ENCODE measurements around the gene DPF3. TPM values are rescaled to one million over a fixed set of nuclear protein-coding genes. Genes with fewer than 3 reads are reported as not detected.

The DPF3 gene
- total RNA-seq, 1 experiment from 2014 or later: not detected

GRCh38 chr14:72747652-72748051 lies 146.2 kb downstream of the DPF3 start:
- DNase-seq (ENCODE audit: low read depth, low spot score): no peak
- no peak overlapping the region for H3K27ac ChIP-seq (ENCODE audit: low read length)
- ATAC-seq: no peak
- BruUV-seq (replicated peaks): no TSS peak
- no peaks in the 10 kb centered on the region for H3K4me1 ChIP-seq (ENCODE audit: control insufficient read depth, insufficient read depth, low read length)
- no peaks in the 10 kb centered on the region for H3K36me3 ChIP-seq (ENCODE audit: control insufficient read depth, insufficient read depth, low read length)
- TF ChIP-seq REST (IDR thresholded peaks at IDR 0.05; ENCODE audit: insufficient read depth in 1 of 2, low read depth in 2 of 2, low read length in 1 of 2): no peak
- no peak for TF ChIP-seq POLR2AphosphoS5 (IDR thresholded peaks at IDR 0.05; ENCODE audit: low read depth, low read length)
- TF ChIP-seq CTCF (IDR thresholded peaks at IDR 0.05): no peak
- TF ChIP-seq TCF7L2 (IDR thresholded peaks at IDR 0.05; ENCODE audit: low read depth, low read length): no peak
- TF ChIP-seq SIN3A (IDR thresholded peaks at IDR 0.05; ENCODE audit: borderline replicate concordance, insufficient read depth, low read depth, low read length): no peak
- POLR2A ChIA-PET: interaction anchor here (0.6 kb wide), 1 partner anchor 55 kb away, joined by 4 read pairs; no protein-coding TSS in a partner anchor
- in situ Hi-C loops (cut with HindIII; ENCODE audit: low pct_unique_long_range_greater_than_20kb, low sequenced_read_pairs): no loop called here
- no peak overlapping the region for H3K4me3 ChIP-seq (ENCODE audit: low read depth in 2 of 2, low read length in 2 of 2)
- H3K9me3 ChIP-seq (ENCODE audit: control insufficient read depth, insufficient read depth, low read depth, low read length): no peaks in the 10 kb centered on the region
- no peaks in the 10 kb centered on the region for H3K27me3 ChIP-seq (ENCODE audit: control insufficient read depth, insufficient read depth, low read length)
- CTCF ChIA-PET: no interaction called here
- intact Hi-C loops (cut with micrococcal nuclease; ENCODE audit: unreplicated experiment): no loop called here

- POLR2A ChIA-PET: no interaction called here
- Histone ChIP-seq H3K4me3 (ENCODE audit: low read depth in 2 of 2, low read length in 2 of 2) (no peak overlapping the region), H3K36me3 (ENCODE audit: control insufficient read depth, insufficient read depth, low read length) (no peaks in the 10 kb centered on the region), H3K9me3 (ENCODE audit: control insufficient read depth, insufficient read depth, low read depth, low read length) (no peaks in the 10 kb centered on the region), H3K27me3 (ENCODE audit: control insufficient read depth, insufficient read depth, low read length) (no peaks in the 10 kb centered on the region), H3K27ac (ENCODE audit: low read length) (no peak overlapping the region), H3K4me1 (ENCODE audit: control insufficient read depth, insufficient read depth, low read length) (no peaks in the 10 kb centered on the region)
- intact Hi-C loops (cut with micrococcal nuclease; ENCODE audit: unreplicated experiment): no loop called here
- no peak for TF ChIP-seq REST (IDR thresholded peaks at IDR 0.05; ENCODE audit: insufficient read depth in 1 of 2, low read depth in 2 of 2, low read length in 1 of 2)
- TF ChIP-seq POLR2AphosphoS5 (IDR thresholded peaks at IDR 0.05; ENCODE audit: low read depth, low read length): no peak
- TF ChIP-seq CTCF (IDR thresholded peaks at IDR 0.05): no peak
- no peak for TF ChIP-seq SIN3A (IDR thresholded peaks at IDR 0.05; ENCODE audit: borderline replicate concordance, insufficient read depth, low read depth, low read length)
- no peak for TF ChIP-seq TCF7L2 (IDR thresholded peaks at IDR 0.05; ENCODE audit: low read depth, low read length)
- CTCF ChIA-PET: no interaction called here
- ATAC-seq (no peak), DNase-seq (ENCODE audit: low read depth, low spot score) (no peak)
- BruUV-seq (replicated peaks): no TSS peak
- in situ Hi-C loops (cut with HindIII; ENCODE audit: low pct_unique_long_range_greater_than_20kb, low sequenced_read_pairs): no loop called here
These were observed 147.6 kb downstream of the DPF3 start for GRCh38 chr14:72745991-72746980.
